ENCODE results near the gene ZNF100. TPM values are rescaled to one million over a fixed set of nuclear protein-coding genes. Genes with fewer than 3 reads are reported as not detected.
A peak's percentile ranks its signal among the peaks of the same experiment; 100 is the strongest.
"Not testable (repeated sequence)": the region's sequence is repeated elsewhere in the genome, so short reads cannot be mapped to it uniquely, and the experiment has no call there.

The ZNF100 gene
- total and polyA plus RNA-seq, 9 of the 15 experiments (the other 6 are each of a cell fraction or from before 2014, with no cell fraction given) = 4.5 to 27.2 (median 19.6) TPM

GRCh38 chr19:21765151-21765550 lies 2.2 kb downstream of the ZNF100 start:
- ChIA-PET POLR2A (interaction anchor here (0.7 to 0.9 kb wide), 2 partner anchors 172 to 623 kb away, joined by 3 read pairs; partner anchors contain the start of gene ZNF431), CTCF (ENCODE audit: low intra/inter-chr PET ratio) (no interaction called here)
- Histone ChIP-seq H3K27ac (ENCODE audit: extremely low read depth, low read depth, low read length) (no peak overlapping the region), H3K9me3 (replicated peaks; ENCODE audit: control insufficient read depth, insufficient read depth, low read depth, low read length) (no peaks in the 10 kb centered on the region; the same call in 1 of the 2 replicates), H4K20me1 (replicated peaks; ENCODE audit: control insufficient read depth, insufficient read depth, low read length) (no peaks in the 10 kb centered on the region), H2AFZ (ENCODE audit: low read depth, low read length) (no peak overlapping the region), H3K4me3 (no peak overlapping the region), H3K9ac (ENCODE audit: insufficient read depth in 1 of 2, low read depth in 2 of 2, low read length in 2 of 2) (no peak overlapping the region), H3K79me2 (ENCODE audit: control insufficient read depth, insufficient read depth, low read length) (peaks cover 35% of the 10 kb centered on the region), H3K9me1 (ENCODE audit: control insufficient read depth, insufficient read depth, low read length) (no peaks in the 10 kb centered on the region), H3K36me3 (ENCODE audit: control insufficient read depth, insufficient read depth, low read length) (peaks cover 49% of the 10 kb centered on the region), H3K4me2 (ENCODE audit: insufficient read depth, low read length) (no peak overlapping the region), H3K27me3 (ENCODE audit: control insufficient read depth in 2 of 2, insufficient read depth in 2 of 2, low read length in 2 of 2) (no peaks in the 10 kb centered on the region), H3K4me1 (replicated peaks in 1 of 2; ENCODE audit: control insufficient read depth in 2 of 2, insufficient read depth in 2 of 2, low read length in 2 of 2) (peaks cover 0 to 3% of the 10 kb centered on the region in 2 experiments; a peak in 1 of 5 replicates)
- in situ Hi-C loops (cut with MboI) (no loop called here), intact Hi-C loops (cut with micrococcal nuclease) (no loop called here)
- ATAC-seq = no peak
- no TSS peak for BruUV-seq (replicated peaks)
- TF ChIP-seq CBFA2T3 (IDR thresholded peaks at IDR 0.05) = peak; percentile 34; the same call in 1 of the 2 replicates
- TF ChIP-seq TEAD4 (IDR thresholded peaks at IDR 0.05; ENCODE audit: low read length) = 0 out of 2 replicates have a peak, but pooled peaks have one; percentile 25
- no peak for TF ChIP-seq TEAD4 (CRISPR knock-in tag; IDR thresholded peaks at IDR 0.05; ENCODE audit: borderline replicate concordance)
- TF ChIP-seq KDM1A (IDR thresholded peaks at IDR 0.05) = 0 out of 4 replicates have a peak, but pooled peaks of 1 of the 2 experiments have one; percentile 21
- TF ChIP-seq PATZ1 (CRISPR knock-in tag; IDR thresholded peaks at IDR 0.05; ENCODE audit: borderline replicate concordance) = no peak
- TF ChIP-seq TAF7 (tag; IDR thresholded peaks at IDR 0.05) = no peak
- peak; percentile 74 for TF ChIP-seq EGR1 (conservative IDR thresholded peaks at IDR 0.05)
- no peak for TF ChIP-seq CEBPB (tag; IDR thresholded peaks at IDR 0.05)
- TF ChIP-seq NCOA6 (IDR thresholded peaks at IDR 0.05) = no peak
- TF ChIP-seq U2AF2 (optimal IDR thresholded peaks at IDR 0.05; ENCODE audit: low read depth, low read length) = no peak
- TF ChIP-seq SNRNP70 (optimal IDR thresholded peaks at IDR 0.05; ENCODE audit: low read depth, low read length) = no peak
- TF ChIP-seq CBFA2T2 (conservative IDR thresholded peaks at IDR 0.05) = 0 out of 2 replicates have a peak, but pooled peaks have one; percentile 18
- no peak for FAIRE-seq
- peak in 3 of 4 experiments; percentile 11 to 32 (median 12) for DNase-seq (ENCODE audit: extremely low read depth in 1 of 4, low spot score in 3 of 4)

- H3K9me1 ChIP-seq (ENCODE audit: control insufficient read depth, insufficient read depth, low read length); H3K4me1 ChIP-seq (replicated peaks in 1 of 2; ENCODE audit: control insufficient read depth in 2 of 2, insufficient read depth in 2 of 2, low read length in 2 of 2); intact Hi-C loops (cut with micrococcal nuclease); ATAC-seq; H3K27me3 ChIP-seq (ENCODE audit: control insufficient read depth in 2 of 2, insufficient read depth in 2 of 2, low read length in 2 of 2); CTCF ChIA-PET (ENCODE audit: low intra/inter-chr PET ratio); H3K9me3 ChIP-seq (replicated peaks; ENCODE audit: control insufficient read depth, insufficient read depth, low read depth, low read length); FAIRE-seq; H2AFZ ChIP-seq (ENCODE audit: low read depth, low read length); H3K27ac ChIP-seq (ENCODE audit: extremely low read depth, low read depth, low read length); H3K9ac ChIP-seq (ENCODE audit: insufficient read depth in 1 of 2, low read depth in 2 of 2, low read length in 2 of 2); BruUV-seq (replicated peaks); H4K20me1 ChIP-seq (replicated peaks; ENCODE audit: control insufficient read depth, insufficient read depth, low read length); H3K4me2 ChIP-seq (ENCODE audit: insufficient read depth, low read length); in situ Hi-C loops (cut with MboI); H3K4me3 ChIP-seq; DNase-seq (ENCODE audit: extremely low read depth in 1 of 4, low spot score in 3 of 4): not testable (repeated sequence)
- WGBS (ENCODE audit: insufficient coverage, low coverage, missing lambda C conversion rate) = 97% methylated on average over 2 of the region's 2 CpGs
- peaks cover 78% of the 10 kb centered on the region for H3K36me3 ChIP-seq (ENCODE audit: control insufficient read depth, insufficient read depth, low read length)
- POLR2A ChIA-PET = interaction anchor here (1.2 kb wide), 1 partner anchor 12 kb away, joined by 5 read pairs; no protein-coding TSS in a partner anchor
- peaks cover 55% of the 10 kb centered on the region for H3K79me2 ChIP-seq (ENCODE audit: control insufficient read depth, insufficient read depth, low read length)
Observed at GRCh38 chr19:21761547-21761946, 5.8 kb downstream of the ZNF100 start.

Measured in K562 (cell line).